Activated CD4-positive, alpha-beta T cell treated with anti-CD3 and anti-CD28 coated beads, Interleukin-2, amount 10 ng/mL, durations not matched to agents 7 days and 5 days (primary cell): Measurements from ENCODE around the gene ASCC1. TPM values are rescaled to one million over a fixed set of nuclear protein-coding genes. Genes with fewer than 3 reads are reported as not detected.
"Not testable (repeated sequence)": the region's sequence is repeated elsewhere in the genome, so short reads cannot be mapped to it uniquely, and the experiment has no call there.

ENCODE experiments used
- CTCF ChIA-PET: fragments of 350-600 bp; sonication (Branson Sonifier 250); formaldehyde crosslinking; loops from one replicate; lab custom pipeline; 2021; ENCODE audit warnings: antibody characterized with exemption; lab: Charles Lee
- POLR2A ChIA-PET: fragments of 350-600 bp; sonication (Branson Sonifier 250); formaldehyde crosslinking; loops from one replicate; lab custom pipeline; 2021; ENCODE audit warnings: antibody characterized with exemption; lab: Charles Lee
- DNase-seq: peaks from one replicate; pipeline ENCODE4 v3.0.0-alpha.2; 2020
- H3K27ac Mint-ChIP-seq: one replicate; pipeline ENCODE4 v1.8.0; 2021; ENCODE audit warnings: mild to moderate bottlenecking, moderate library complexity, mixed read lengths
- H3K27me3 Mint-ChIP-seq: one replicate; pipeline ENCODE4 v1.8.0; 2021; ENCODE audit warnings: mixed read lengths
- H3K36me3 Mint-ChIP-seq: one replicate; pipeline ENCODE4 v1.8.0; 2021; ENCODE audit warnings: low read depth, mixed read lengths
- H3K4me1 Mint-ChIP-seq: one replicate; pipeline ENCODE4 v1.8.0; 2021; ENCODE audit warnings: mixed read lengths
- H3K4me3 Mint-ChIP-seq: one replicate; pipeline ENCODE4 v1.8.0; 2021; ENCODE audit warnings: mild to moderate bottlenecking, moderate library complexity, mixed read lengths
- H3K9me3 Mint-ChIP-seq: one replicate; pipeline ENCODE4 v1.8.0; 2021; ENCODE audit warnings: mixed read lengths
- total RNA-seq, 2 experiments: library from RNA; stranded (reverse); gene quantifications; one replicate each; pipeline ENCODE4 v1.2.3, GENCODE V29; 2021

ASCC1 gene
- total RNA-seq, 2 experiments from 2014 or later: 24.8 to 35.6 TPM

- H3K4me3 Mint-ChIP-seq: no peak overlapping the region
- H3K9me3 Mint-ChIP-seq: no peaks in the 10 kb centered on the region
- peaks cover 42% of the 10 kb centered on the region for H3K4me1 Mint-ChIP-seq
- POLR2A ChIA-PET: no interaction called here
- CTCF ChIA-PET: interaction anchor here (1.1 to 1.8 kb wide), 7 partner anchors 10 to 855 kb away, joined by 3 to 5 read pairs (median 3); no protein-coding TSS in a partner anchor
- H3K36me3 Mint-ChIP-seq: peaks cover 41% of the 10 kb centered on the region
- H3K27me3 Mint-ChIP-seq: no peaks in the 10 kb centered on the region
- H3K27ac Mint-ChIP-seq: no peak overlapping the region
- no peak for DNase-seq
Measured at GRCh38 chr10:72228318-72228751, 12.3 kb upstream of the ASCC1 start.

GRCh38 chr10:72227826-72228225 is 11.8 kb upstream of the ASCC1 start:
- H3K27ac Mint-ChIP-seq: no peak overlapping the region
- H3K4me3 Mint-ChIP-seq: no peak overlapping the region
- no peaks in the 10 kb centered on the region for H3K27me3 Mint-ChIP-seq
- CTCF ChIA-PET: interaction anchor here (1.2 kb wide), 1 partner anchor 9 kb away, joined by 4 read pairs; no protein-coding TSS in a partner anchor
- POLR2A ChIA-PET: no interaction called here
- no peaks in the 10 kb centered on the region for H3K9me3 Mint-ChIP-seq
- H3K36me3 Mint-ChIP-seq: peaks cover 36% of the 10 kb centered on the region
- H3K4me1 Mint-ChIP-seq: peaks cover 45% of the 10 kb centered on the region
- no peak for DNase-seq

- no peak overlapping the region for H3K4me3 Mint-ChIP-seq
- H3K27ac Mint-ChIP-seq: peak overlapping the region; percentile 9
Measured at GRCh38 chr10:72226418-72227027, 10.4 kb upstream of the ASCC1 start.

GRCh38 chr10:72224191-72224590 is 8.1 kb upstream of the ASCC1 start:
- not testable (repeated sequence) for DNase-seq, H3K4me3 Mint-ChIP-seq, H3K27me3 Mint-ChIP-seq, H3K9me3 Mint-ChIP-seq
- H3K27ac Mint-ChIP-seq: peak overlapping the region; percentile 38
- peaks cover 35% of the 10 kb centered on the region for H3K36me3 Mint-ChIP-seq
- POLR2A ChIA-PET: interaction anchor here (1.0 to 1.2 kb wide), 2 partner anchors 49 to 51 kb away, joined by 3 read pairs; partner anchors contain the start of gene DDIT4
- H3K4me1 Mint-ChIP-seq: peaks cover 47% of the 10 kb centered on the region
- CTCF ChIA-PET: interaction anchor here (1.1 to 4.0 kb wide), 2 partner anchors 109 to 113 kb away, joined by 3 to 21 read pairs; no protein-coding TSS in a partner anchor

More at GRCh38 chr10:72226418-72227027, 10.4 kb upstream of the ASCC1 start:
- Mint-ChIP-seq H3K4me1 (peaks cover 49% of the 10 kb centered on the region), H3K36me3 (peaks cover 37% of the 10 kb centered on the region), H3K9me3 (no peaks in the 10 kb centered on the region), H3K27me3 (no peaks in the 10 kb centered on the region)
- DNase-seq: no peak
- ChIA-PET CTCF (interaction anchor here (0.6 to 1.5 kb wide), 6 partner anchors 11 to 111 kb away, joined by 3 to 5 read pairs (median 3); no protein-coding TSS in a partner anchor), POLR2A (interaction anchor here (0.6 kb wide), 2 partner anchors 40 to 62 kb away, joined by 3 to 4 read pairs; no protein-coding TSS in a partner anchor)

GRCh38 chr10:72223743-72224101 is 7.6 kb upstream of the ASCC1 start:
- peaks cover 49% of the 10 kb centered on the region for H3K4me1 Mint-ChIP-seq
- H3K27ac Mint-ChIP-seq: peak overlapping the region; percentile 69
- no peaks in the 10 kb centered on the region for H3K27me3 Mint-ChIP-seq
- peak overlapping the region; percentile 4 for H3K4me3 Mint-ChIP-seq
- ChIA-PET CTCF (interaction anchor here (1.1 to 4.0 kb wide), 2 partner anchors 108 to 113 kb away, joined by 3 to 21 read pairs; no protein-coding TSS in a partner anchor), POLR2A (interaction anchor here (0.6 to 1.2 kb wide), 3 partner anchors 50 to 96 kb away, joined by 3 read pairs; partner anchors contain the start of gene DDIT4)
- H3K36me3 Mint-ChIP-seq: peaks cover 36% of the 10 kb centered on the region
- no peaks in the 10 kb centered on the region for H3K9me3 Mint-ChIP-seq
- no peak for DNase-seq

- CTCF ChIA-PET: interaction anchor here (0.6 to 4.0 kb wide), 4 partner anchors 54 to 180 kb away, joined by 3 to 21 read pairs (median 8); no protein-coding TSS in a partner anchor
- peaks cover 29% of the 10 kb centered on the region for H3K36me3 Mint-ChIP-seq
Measured at GRCh38 chr10:72221278-72221677, 5.2 kb upstream of the ASCC1 start.

GRCh38 chr10:72220637-72221036 is 4.6 kb upstream of the ASCC1 start:
- Mint-ChIP-seq H3K27ac (peak overlapping the region; percentile 13), H3K27me3 (no peaks in the 10 kb centered on the region), H3K4me1 (peaks cover 49% of the 10 kb centered on the region), H3K4me3 (no peak overlapping the region), H3K9me3 (no peaks in the 10 kb centered on the region), H3K36me3 (peaks cover 29% of the 10 kb centered on the region)
- ChIA-PET CTCF (interaction anchor here (0.7 to 4.0 kb wide), 3 partner anchors 54 to 116 kb away, joined by 3 to 21 read pairs (median 12); no protein-coding TSS in a partner anchor), POLR2A (no interaction called here)
- DNase-seq: no peak

More at GRCh38 chr10:72221278-72221677, 5.2 kb upstream of the ASCC1 start:
- Mint-ChIP-seq H3K27ac (no peak overlapping the region), H3K9me3 (no peaks in the 10 kb centered on the region), H3K4me3 (no peak overlapping the region), H3K4me1 (peaks cover 49% of the 10 kb centered on the region), H3K27me3 (no peaks in the 10 kb centered on the region)
- DNase-seq: no peak
- POLR2A ChIA-PET: no interaction called here

- CTCF ChIA-PET: interaction anchor here (0.6 to 1.4 kb wide), 7 partner anchors 11 to 147 kb away, joined by 3 to 4 read pairs (median 3); no protein-coding TSS in a partner anchor
- Mint-ChIP-seq H3K27ac (peak overlapping the region; percentile 83), H3K9me3 (no peaks in the 10 kb centered on the region), H3K4me3 (peak overlapping the region; percentile 32), H3K36me3 (peaks cover 26% of the 10 kb centered on the region), H3K27me3 (no peaks in the 10 kb centered on the region), H3K4me1 (peaks cover 56% of the 10 kb centered on the region)
- DNase-seq: no peak
- POLR2A ChIA-PET: interaction anchor here (1.0 to 1.5 kb wide), 3 partner anchors 29 to 112 kb away, joined by 3 to 6 read pairs (median 4); no protein-coding TSS in a partner anchor
Measured at GRCh38 chr10:72219235-72219814, 3.2 kb upstream of the ASCC1 start.

GRCh38 chr10:72218726-72219125 is 2.6 kb upstream of the ASCC1 start:
- peak overlapping the region; percentile 83 for H3K27ac Mint-ChIP-seq
- H3K36me3 Mint-ChIP-seq: peaks cover 22% of the 10 kb centered on the region
- ChIA-PET POLR2A (interaction anchor here (0.6 to 1.5 kb wide), 4 partner anchors 23 to 113 kb away, joined by 3 to 6 read pairs (median 4); no protein-coding TSS in a partner anchor), CTCF (interaction anchor here (0.8 to 1.4 kb wide), 5 partner anchors 10 to 146 kb away, joined by 3 to 4 read pairs (median 3); no protein-coding TSS in a partner anchor)
- H3K4me1 Mint-ChIP-seq: peaks cover 51% of the 10 kb centered on the region
- DNase-seq: no peak
- no peaks in the 10 kb centered on the region for H3K27me3 Mint-ChIP-seq
- H3K4me3 Mint-ChIP-seq: peak overlapping the region; percentile 32
- H3K9me3 Mint-ChIP-seq: no peaks in the 10 kb centered on the region

- no peak for DNase-seq
- Mint-ChIP-seq H3K4me1 (peaks cover 48% of the 10 kb centered on the region), H3K4me3 (peak overlapping the region; percentile 32), H3K27ac (peak overlapping the region; percentile 83), H3K9me3 (no peaks in the 10 kb centered on the region), H3K27me3 (no peaks in the 10 kb centered on the region), H3K36me3 (peaks cover 19% of the 10 kb centered on the region)
- ChIA-PET POLR2A (interaction anchor here (0.6 to 1.5 kb wide), 4 partner anchors 23 to 113 kb away, joined by 3 to 6 read pairs (median 4); no protein-coding TSS in a partner anchor), CTCF (interaction anchor here (0.8 to 1.4 kb wide), 4 partner anchors 10 to 146 kb away, joined by 3 to 4 read pairs (median 3); no protein-coding TSS in a partner anchor)
Measured at GRCh38 chr10:72218325-72218724, 2.2 kb upstream of the ASCC1 start.

GRCh38 chr10:72211832-72212231 is 4.2 kb downstream of the ASCC1 start:
- H3K4me3 Mint-ChIP-seq, DNase-seq, CTCF ChIA-PET, H3K27ac Mint-ChIP-seq, H3K27me3 Mint-ChIP-seq, H3K9me3 Mint-ChIP-seq, POLR2A ChIA-PET: not testable (repeated sequence)
- H3K4me1 Mint-ChIP-seq: peaks cover 47% of the 10 kb centered on the region
- H3K36me3 Mint-ChIP-seq: peaks cover 38% of the 10 kb centered on the region

GRCh38 chr10:72211381-72211780 is 4.7 kb downstream of the ASCC1 start:
- DNase-seq, H3K27me3 Mint-ChIP-seq, POLR2A ChIA-PET, H3K4me3 Mint-ChIP-seq, H3K27ac Mint-ChIP-seq, CTCF ChIA-PET, H3K9me3 Mint-ChIP-seq: not testable (repeated sequence)
- Mint-ChIP-seq H3K4me1 (peaks cover 45% of the 10 kb centered on the region), H3K36me3 (peaks cover 39% of the 10 kb centered on the region)
